ENCODE measurements around the gene PERCC1. TPM values are rescaled to one million over a fixed set of nuclear protein-coding genes. Genes with fewer than 3 reads are reported as not detected.
"Not testable (repeated sequence)": the region's sequence is repeated elsewhere in the genome, so short reads cannot be mapped to it uniquely, and the experiment has no call there.

The PERCC1 gene
- total RNA-seq, 2 donors from 2014 or later: 0.27 TPM; not detected in 1

DNA sequence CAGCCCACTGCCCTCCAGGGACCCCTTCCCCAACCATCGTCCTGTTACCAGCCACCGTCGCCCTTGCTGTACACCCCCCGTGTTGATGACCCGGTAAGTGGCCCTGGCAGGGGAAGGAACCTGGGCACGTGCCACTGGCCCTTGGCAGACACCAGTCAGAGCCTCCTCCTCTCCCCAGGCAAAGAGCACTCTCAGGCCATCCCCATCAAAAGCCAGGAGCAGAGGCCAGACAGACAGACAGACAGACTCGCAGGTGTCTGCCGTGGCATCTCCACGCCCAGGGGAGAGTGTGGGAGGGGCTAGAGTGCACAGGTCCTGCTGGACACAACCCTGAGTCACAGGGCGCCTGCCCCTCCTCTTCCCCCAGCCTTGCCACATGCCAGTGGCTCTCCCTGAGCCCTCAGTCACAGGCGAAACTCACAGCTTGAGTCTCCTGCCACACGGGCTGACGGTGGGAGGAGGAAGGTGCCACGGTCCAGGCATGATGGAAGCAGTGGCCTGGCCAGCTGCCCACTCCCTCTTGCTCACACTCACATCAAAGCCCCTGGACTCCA lies 36.2 kb downstream of the PERCC1 start:
- DNase-seq (ENCODE audit: low spot score in 2 of 2) (no peak), ATAC-seq (peak in 1 of 2 donors; percentile 36)
- Mint-ChIP-seq H3K36me3 (no peaks in the 10 kb centered on the region), H3K9me3 (no peaks in the 10 kb centered on the region), H3K27ac (peak overlapping the region in 1 of 2 donors; percentile 76)

GRCh38 chr16:1468426-1468810 lies 37.5 kb downstream of the PERCC1 start:
- no peak overlapping the region for H3K27ac Mint-ChIP-seq

DNA sequence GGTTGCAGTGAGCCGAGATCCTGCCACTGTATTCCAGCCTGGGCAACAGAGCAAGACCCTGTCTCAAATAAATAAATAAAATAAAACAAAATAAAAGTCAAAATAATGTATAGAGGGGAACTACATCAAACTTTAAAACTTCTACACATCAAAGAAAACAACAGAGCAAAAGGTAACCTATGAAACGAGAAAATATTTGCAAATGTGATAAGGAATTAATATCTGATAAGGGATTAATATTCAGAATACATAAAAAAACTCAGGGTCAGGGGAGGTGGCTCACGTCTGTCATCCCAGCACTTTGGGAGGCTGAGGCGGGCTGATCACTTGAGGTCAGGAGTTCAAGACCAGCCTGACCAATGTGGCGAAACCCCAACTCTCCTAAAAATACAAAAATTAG lies 38.3 kb downstream of the PERCC1 start:
- not testable (repeated sequence) for ATAC-seq; H3K36me3 Mint-ChIP-seq; H3K9me3 Mint-ChIP-seq; H3K27ac Mint-ChIP-seq; DNase-seq (ENCODE audit: low spot score in 2 of 2)

More at GRCh38 chr16:1468426-1468810, 37.5 kb downstream of the PERCC1 start:
- DNase-seq (ENCODE audit: low spot score in 2 of 2) (no peak), ATAC-seq (no peak)
- Mint-ChIP-seq H3K36me3 (no peaks in the 10 kb centered on the region), H3K9me3 (no peaks in the 10 kb centered on the region)

- Mint-ChIP-seq H3K36me3 (no peaks in the 10 kb centered on the region), H3K9me3 (no peaks in the 10 kb centered on the region), H3K27ac (peak overlapping the region in 1 of 2 donors; percentile 95)
- no peak for DNase-seq (ENCODE audit: low spot score in 2 of 2)
- no peak for ATAC-seq
Observed at GRCh38 chr16:1469693-1470201, 38.9 kb downstream of the PERCC1 start.

- H3K27ac Mint-ChIP-seq: peak overlapping the region; percentile 78 to 95
- no peaks in the 10 kb centered on the region for H3K36me3 Mint-ChIP-seq
- no peaks in the 10 kb centered on the region for H3K9me3 Mint-ChIP-seq
- no peak for ATAC-seq
- no peak for DNase-seq (ENCODE audit: low spot score in 2 of 2)
Observed at GRCh38 chr16:1470481-1471251, 39.8 kb downstream of the PERCC1 start.

DNA sequence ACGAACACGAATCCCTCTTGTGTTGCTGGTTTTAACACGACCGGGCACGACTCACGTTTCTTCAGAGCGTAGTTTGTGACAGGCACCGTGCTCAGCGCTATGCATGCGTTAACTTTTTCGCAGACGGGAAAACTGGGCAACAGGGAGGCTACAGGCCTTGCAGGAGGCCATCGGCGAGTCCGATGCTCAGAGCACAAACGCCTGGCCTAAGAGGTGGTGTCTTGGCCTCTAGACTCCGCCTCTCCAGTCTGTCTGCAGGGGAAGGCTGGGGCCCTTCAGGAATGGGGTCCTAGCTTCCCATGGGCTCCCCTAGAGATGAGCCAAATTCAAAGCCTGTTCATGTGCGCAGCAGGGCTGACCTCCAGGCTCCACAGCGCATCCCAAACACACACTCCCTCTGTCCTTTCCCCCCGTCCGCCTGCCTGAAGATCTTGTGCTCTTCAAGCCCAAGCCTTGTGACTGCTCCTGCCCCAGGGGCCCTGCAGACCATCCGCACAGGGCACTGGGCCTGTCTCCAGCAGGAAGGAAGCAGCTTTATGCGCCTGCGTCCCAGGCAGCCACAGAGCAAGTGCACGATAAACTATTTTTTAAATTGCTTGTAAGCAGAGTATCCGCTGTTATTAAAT lies 40.8 kb downstream of the PERCC1 start:
- Mint-ChIP-seq H3K27ac (peak overlapping the region in 1 of 2 donors; percentile 27), H3K36me3 (no peaks in the 10 kb centered on the region), H3K9me3 (no peaks in the 10 kb centered on the region)
- ATAC-seq (no peak), DNase-seq (ENCODE audit: low spot score in 2 of 2) (no peak)

- H3K9me3 Mint-ChIP-seq: no peaks in the 10 kb centered on the region
- DNase-seq (ENCODE audit: low spot score in 2 of 2): no peak
- ATAC-seq: no peak
- no peaks in the 10 kb centered on the region for H3K36me3 Mint-ChIP-seq
- H3K27ac Mint-ChIP-seq: peak overlapping the region in 1 of 2 donors; percentile 63
Observed at GRCh38 chr16:1472974-1473373, 42.1 kb downstream of the PERCC1 start.

DNA sequence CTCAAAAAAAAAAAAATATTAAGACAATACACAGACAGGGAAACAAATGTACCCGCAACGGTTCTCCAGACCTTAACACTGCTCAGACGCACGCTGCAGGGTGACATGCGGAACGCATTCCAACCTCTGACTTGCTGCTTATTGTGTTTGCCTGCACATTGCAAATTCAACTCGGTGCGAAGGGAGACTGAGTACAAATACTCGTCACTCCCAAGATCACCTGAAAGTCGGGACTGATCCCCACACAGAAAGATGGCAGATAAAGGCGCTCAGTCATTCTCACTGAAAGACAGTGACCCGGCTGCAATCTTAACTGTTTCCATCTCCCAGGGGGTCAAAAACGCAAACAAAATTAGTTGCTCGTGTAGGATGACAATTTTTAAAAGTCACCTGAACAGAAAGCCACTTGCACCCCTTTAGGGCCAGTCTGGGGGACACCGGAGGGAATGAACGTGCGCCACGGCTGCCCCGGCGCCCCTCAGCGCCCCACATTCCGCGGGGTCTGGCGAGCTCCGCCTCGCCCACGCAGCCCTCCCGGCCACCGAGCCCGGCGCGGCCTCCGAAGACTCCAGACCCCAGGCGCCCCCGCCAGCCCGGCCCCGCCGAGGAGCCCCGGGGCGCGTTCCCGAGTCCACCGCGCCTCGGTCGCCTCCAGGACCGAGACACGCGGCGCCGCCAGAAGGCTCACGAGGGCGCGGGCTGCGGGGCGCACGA lies 43.4 kb downstream of the PERCC1 start:
- ATAC-seq (peak in 1 of 2 donors; percentile 62), DNase-seq (ENCODE audit: low spot score in 2 of 2) (no peak)
- Mint-ChIP-seq H3K36me3 (no peaks in the 10 kb centered on the region), H3K27ac (peak overlapping the region; percentile 47 to 66), H3K9me3 (no peaks in the 10 kb centered on the region)

DNA sequence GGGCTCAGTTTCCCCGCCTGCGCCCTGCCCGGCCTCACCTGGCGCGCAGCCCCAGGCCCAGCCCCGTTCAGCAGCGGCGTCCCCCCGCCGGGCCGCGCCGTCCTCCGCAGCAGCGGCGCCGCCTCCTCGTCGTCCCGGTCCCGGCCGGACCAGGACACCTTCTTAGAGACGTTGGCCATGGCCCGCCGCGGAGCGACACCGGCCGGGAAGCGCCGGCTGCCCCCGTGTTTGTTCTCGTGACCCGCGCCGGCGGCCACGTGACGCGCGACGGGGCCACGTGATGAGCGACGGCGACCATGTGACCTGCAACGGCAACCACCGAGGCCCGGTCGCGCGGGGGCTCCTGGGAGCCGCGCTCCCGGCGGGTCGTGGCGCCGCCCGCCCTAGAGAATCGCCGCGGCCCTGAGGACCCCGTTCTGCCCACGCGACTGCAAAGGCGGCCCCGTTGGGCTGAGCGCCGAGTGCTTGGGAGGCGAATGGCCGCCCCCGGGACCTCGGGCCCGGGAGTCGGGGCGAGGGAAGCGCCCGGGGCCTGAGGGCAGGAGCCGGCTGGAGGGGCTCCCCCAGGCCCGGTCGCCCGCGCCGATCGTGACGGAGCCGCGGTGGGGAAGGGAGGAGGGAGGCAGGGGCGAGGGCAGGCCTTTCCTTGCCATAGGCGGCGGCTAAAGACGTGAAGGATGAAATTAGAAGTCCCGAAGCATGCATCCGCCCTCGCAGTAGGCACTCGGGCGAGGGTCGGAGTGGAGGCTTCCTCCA lies 44.1 kb downstream of the PERCC1 start, which contains the start of gene CLCN7:
Gene CLCN7, minus strand, starts transcription at position 233 of the 756 bp plus-strand sequence. Its CDS starts 54 bp downstream, at position 179.
- H3K9me3 Mint-ChIP-seq: no peaks in the 10 kb centered on the region
- no peaks in the 10 kb centered on the region for H3K36me3 Mint-ChIP-seq
- peak within 1 kb of the TSS; percentile 77 to 85 for H3K27ac Mint-ChIP-seq
- ATAC-seq (peak; percentile 93 to 95), DNase-seq (ENCODE audit: low spot score in 2 of 2) (peak; percentile 93)

- H3K36me3 Mint-ChIP-seq: no peaks in the 10 kb centered on the region
- ATAC-seq (no peak), DNase-seq (ENCODE audit: low spot score in 2 of 2) (no peak)
Observed at GRCh38 chr16:1475552-1476114, 44.8 kb downstream of the PERCC1 start.

DNA sequence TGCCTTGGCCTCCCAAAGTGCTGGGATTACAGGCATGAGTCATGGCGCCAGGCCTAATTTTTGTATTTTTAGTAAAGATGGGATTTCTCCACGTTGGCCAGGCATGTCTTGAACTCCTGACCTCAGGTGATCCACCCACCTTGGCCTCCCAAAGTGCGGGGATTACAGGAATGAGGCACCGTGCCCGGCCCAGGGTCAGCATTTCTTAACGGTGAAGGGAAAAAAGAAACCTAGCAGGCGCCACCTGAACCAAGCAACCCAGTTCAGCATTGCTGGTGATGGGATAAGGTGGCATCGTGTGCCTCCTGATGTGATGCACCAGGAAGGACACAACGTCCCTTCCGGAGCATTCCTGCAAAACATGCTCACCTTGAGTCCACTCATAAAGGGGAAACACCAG lies 46.2 kb downstream of the PERCC1 start:
- Mint-ChIP-seq H3K9me3 (no peaks in the 10 kb centered on the region), H3K27ac (no peak overlapping the region), H3K36me3 (no peaks in the 10 kb centered on the region)
- ATAC-seq (no peak), DNase-seq (ENCODE audit: low spot score in 2 of 2) (no peak)

More at GRCh38 chr16:1475552-1476114, 44.8 kb downstream of the PERCC1 start:
- peak overlapping the region; percentile 77 to 85 for H3K27ac Mint-ChIP-seq
- H3K9me3 Mint-ChIP-seq: no peaks in the 10 kb centered on the region

DNA sequence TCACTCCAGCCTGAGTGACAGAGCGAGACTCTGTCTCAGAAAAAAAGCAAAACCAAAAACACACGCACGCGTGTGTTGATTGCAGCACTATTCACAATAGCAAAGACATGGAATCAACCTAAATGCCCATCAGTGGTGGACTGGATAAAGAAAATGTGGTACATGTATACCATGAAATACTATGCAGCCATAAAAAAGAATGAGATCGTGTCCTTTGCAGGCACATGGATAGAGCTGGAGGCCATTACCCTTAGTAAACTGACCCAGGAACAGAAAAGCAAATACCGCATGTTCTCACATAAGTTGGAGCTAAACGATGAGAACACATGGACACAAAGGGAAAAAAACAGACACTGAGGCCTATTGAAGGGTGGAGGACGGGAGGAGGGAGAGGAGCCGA lies 48.1 kb downstream of the PERCC1 start:
- DNase-seq (ENCODE audit: low spot score in 2 of 2); H3K36me3 Mint-ChIP-seq; H3K9me3 Mint-ChIP-seq; H3K27ac Mint-ChIP-seq; ATAC-seq: not testable (repeated sequence)

DNA sequence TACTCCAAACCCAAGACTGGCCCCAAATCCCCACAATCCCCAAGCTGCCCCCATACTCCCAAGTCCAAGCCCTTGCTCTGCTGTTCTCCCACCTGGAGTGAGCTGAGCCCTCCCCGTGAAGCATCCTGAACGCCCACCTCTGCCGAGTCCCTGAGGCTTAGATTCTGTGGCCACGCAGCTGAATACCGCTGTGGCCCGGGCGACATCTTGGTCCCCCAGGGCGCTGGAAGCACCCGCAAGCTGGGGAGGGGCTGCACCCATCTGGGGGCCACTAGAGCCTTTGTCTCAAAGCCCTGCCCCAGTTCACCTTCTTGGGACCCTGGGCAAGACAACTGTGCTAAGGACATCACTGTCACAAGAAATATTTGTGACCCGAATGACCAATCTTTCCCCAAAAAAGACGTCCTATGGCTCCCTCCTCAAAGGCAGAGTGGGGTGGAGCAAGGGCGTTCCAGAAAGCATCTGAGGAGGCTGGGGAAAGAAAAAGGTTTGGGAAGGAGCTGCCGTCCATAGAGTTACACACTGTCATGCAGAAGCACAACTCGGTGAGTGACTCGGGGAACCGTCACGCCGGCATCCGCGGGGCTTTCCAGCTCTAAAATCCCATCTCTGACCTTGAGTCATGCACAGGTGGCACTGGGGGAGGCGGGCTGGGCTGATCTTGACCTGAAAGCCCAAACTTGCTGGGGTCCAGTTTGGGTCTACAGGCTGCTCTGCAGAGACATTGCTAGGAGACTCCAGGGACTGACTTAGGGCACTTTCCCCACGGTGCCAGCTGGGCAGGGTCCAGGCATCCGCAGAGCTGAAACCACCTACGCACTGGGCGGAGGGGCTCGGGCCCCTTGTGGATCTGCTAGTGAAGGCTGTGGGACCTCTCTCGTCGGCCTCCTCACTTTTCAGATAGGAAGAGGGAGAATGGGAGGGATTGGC lies 51.3 kb downstream of the PERCC1 start:
- no peak for ATAC-seq
- Mint-ChIP-seq H3K36me3 (no peaks in the 10 kb centered on the region), H3K9me3 (no peaks in the 10 kb centered on the region), H3K27ac (no peak overlapping the region)
- no peak for DNase-seq (ENCODE audit: low spot score in 2 of 2)

Measured in activated naive CD4-positive, alpha-beta T cell treated with anti-CD3 and anti-CD28 coated beads, Interleukin-2, amount 50 U/mL, for 72 hours (primary cell).